Kidney epithelial cell (primary cell): ENCODE measurements around the gene ESR1. TPM values are rescaled to one million over a fixed set of nuclear protein-coding genes. Genes with fewer than 3 reads are reported as not detected.

Source experiments
- DNase-seq: peaks from one replicate; pipeline ENCODE4 v3.0.0-alpha.2; 2010; ENCODE audit warnings: low read depth
- H3K27me3 ChIP-seq: 2 replicates; pipeline ENCODE4 v1.6.0; 2011; ENCODE audit warnings: low read length; ENCODE audit not compliant: control insufficient read depth, insufficient read depth
- H3K36me3 ChIP-seq: 2 replicates; pipeline ENCODE4 v1.5.1; 2011; ENCODE audit warnings: low read length; ENCODE audit not compliant: control insufficient read depth, insufficient read depth
- H3K4me3 ChIP-seq: 2 replicates; pipeline ENCODE4 v1.5.1; 2011; ENCODE audit warnings: low read depth, mild to moderate bottlenecking, control low read depth, low read length
- CTCF ChIP-seq: IDR thresholded peaks from 2 replicates; pipeline ENCODE4 v1.5.1; 2011; ENCODE audit warnings: mild to moderate bottlenecking, moderate library complexity, low read length, control low read depth, inconsistent platforms; ENCODE audit not compliant: insufficient read depth, poor library complexity, severe bottlenecking
- total RNA-seq: library from RNA; depleted of rRNA; stranded (reverse); fragments of >200 nt; gene quantifications from 2 replicates; pipeline ENCODE4 v1.2.3, GENCODE V29; 2015

ESR1 gene
- total RNA-seq, 1 donor from 2014 or later: not detected

DNA sequence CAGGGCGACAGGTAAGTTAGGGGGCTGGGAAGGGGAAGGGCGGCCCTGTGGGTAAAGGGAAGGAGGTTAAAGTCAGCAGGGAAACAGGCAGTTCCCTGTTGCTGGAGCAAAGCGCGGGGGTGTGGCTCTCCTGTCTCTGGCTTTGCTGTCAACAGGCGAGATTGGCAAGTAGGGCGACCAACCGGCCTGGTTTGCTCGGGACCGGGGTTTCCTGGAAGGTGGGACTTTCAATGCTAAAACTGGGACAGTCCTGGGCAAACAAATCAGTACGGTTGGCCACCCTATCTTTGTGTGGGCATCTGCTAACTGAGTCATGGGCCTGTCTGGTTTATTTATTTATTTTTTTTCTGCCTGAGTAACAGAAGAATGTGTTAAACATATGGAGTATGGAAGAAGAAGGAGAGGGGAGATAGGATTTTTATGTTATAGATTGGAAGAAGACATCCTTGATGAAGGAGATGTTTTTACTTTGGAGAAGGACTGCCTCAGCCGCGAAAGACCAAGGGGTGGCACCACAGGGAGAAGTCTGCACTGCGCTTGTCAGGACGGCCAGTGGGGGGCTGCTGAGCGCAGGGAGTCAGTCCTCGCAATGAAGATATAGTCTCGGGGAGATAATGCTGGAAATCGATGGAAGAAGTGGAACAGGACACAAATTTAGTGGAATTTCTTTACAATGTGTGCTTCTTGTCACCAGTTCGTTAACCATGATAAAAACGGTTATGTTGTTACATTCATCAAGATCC, 43.4 kb upstream of the ESR1 start:
- H3K36me3 ChIP-seq: no peaks in the 10 kb centered on the region
- TF ChIP-seq CTCF: peak; percentile 90
- H3K4me3 ChIP-seq: no peak overlapping the region
- no peaks in the 10 kb centered on the region for H3K27me3 ChIP-seq
- peak; percentile 50 for DNase-seq

DNA sequence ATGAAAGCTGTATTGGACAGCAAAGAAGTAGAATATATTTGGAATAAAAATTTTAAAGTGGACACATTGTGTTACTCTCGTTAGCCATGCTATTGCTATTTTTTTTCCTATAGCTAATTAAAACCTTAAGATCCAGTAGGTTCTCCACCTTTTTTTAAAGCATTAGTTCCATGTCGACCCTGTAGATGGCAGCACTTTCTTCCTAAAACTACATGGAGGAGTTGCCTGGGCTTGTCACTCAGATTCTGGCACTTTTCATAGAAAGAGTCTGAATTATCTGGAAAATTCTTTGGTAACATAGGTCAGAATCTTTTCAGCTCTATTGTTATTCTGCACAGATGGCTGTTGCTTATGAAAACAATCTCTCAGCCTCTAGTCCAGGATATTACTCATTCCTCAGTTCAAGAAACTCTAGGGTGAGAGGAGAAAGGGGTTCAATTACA, 42.0 kb upstream of the ESR1 start:
- Histone ChIP-seq H3K27me3 (no peaks in the 10 kb centered on the region), H3K36me3 (no peaks in the 10 kb centered on the region), H3K4me3 (no peak overlapping the region)
- peak; percentile 45 for DNase-seq
- TF ChIP-seq CTCF: peak; percentile 72

GRCh38 chr6:151772446-151772845, 35.0 kb upstream of the ESR1 start:
- no peak for TF ChIP-seq CTCF
- no peak for DNase-seq
- Histone ChIP-seq H3K4me3 (no peak overlapping the region), H3K27me3 (no peaks in the 10 kb centered on the region), H3K36me3 (no peaks in the 10 kb centered on the region)

- Histone ChIP-seq H3K27me3 (no peaks in the 10 kb centered on the region), H3K4me3 (no peak overlapping the region), H3K36me3 (no peaks in the 10 kb centered on the region)
- DNase-seq: no peak
- no peak for TF ChIP-seq CTCF
Observed at GRCh38 chr6:151773382-151773781, 34.1 kb upstream of the ESR1 start.

DNA sequence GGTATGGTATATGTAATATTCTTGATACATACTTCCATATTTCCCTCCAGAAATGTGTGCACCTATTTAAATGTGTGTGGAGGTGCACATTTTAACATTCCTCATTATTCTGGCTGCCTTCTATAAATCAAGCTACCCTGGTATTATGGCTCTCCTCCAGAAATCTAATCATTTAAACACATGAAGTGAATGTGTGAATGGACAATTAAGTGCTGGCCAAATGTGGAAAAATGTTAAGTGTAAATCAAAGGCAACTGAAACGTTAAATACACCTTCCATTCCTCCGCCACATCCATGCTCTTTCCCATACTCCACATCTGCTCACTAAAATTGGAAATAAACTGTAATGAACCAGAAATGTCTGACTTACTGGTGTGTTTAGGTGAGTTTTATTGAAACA, 24.9 kb upstream of the ESR1 start:
- Histone ChIP-seq H3K27me3 (no peaks in the 10 kb centered on the region), H3K4me3 (no peak overlapping the region), H3K36me3 (no peaks in the 10 kb centered on the region)
- DNase-seq: no peak
- TF ChIP-seq CTCF: no peak

DNA sequence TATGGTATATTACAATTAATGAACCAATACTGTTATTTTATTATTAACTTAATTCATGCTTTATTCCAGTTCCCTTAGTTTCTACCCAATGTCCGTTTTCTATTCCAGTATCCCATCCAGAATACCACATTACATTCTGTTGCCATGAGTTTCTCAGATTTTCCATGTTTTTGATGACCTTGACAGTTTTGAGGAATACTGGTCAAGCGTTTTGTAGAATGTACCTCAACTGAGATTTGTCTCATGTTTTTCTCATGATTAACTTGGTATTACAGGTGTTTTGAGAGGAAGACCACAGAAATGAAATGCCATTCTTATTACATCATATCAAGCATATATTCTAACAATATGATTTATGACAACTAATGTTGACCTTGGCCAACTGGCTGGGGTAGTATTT, 23.8 kb upstream of the ESR1 start:
- Histone ChIP-seq H3K4me3 (no peak overlapping the region), H3K27me3 (no peaks in the 10 kb centered on the region), H3K36me3 (no peaks in the 10 kb centered on the region)
- no peak for DNase-seq
- TF ChIP-seq CTCF: no peak
